ENCODE results near the gene INAFM2. TPM values are rescaled to one million over a fixed set of nuclear protein-coding genes. Genes with fewer than 3 reads are reported as not detected.

Gene INAFM2
- total and polyA plus RNA-seq, 11 donors = 27.9 to 92.7 (median 36.1) TPM

Other genes starting within 250 kb of the INAFM2 start
- gene BMF, start 214.8 kb upstream of the INAFM2 start, total RNA-seq = 10 to 100 TPM in 2 of 9 donors, 1 to 10 TPM in 7; 1.2 to 12.9 (median 3.5) TPM
- gene BMF, start 214.8 kb upstream of the INAFM2 start, polyA plus RNA-seq = 1 to 10 TPM; 2.5 to 2.9 TPM
- 1 to 10 TPM in 4 of 9 donors, under 1 TPM in 4, not detected in 1; 0.46 to 6.4 (median 1.2) TPM for gene BUB1B, start 162.6 kb upstream of the INAFM2 start, total RNA-seq
- under 1 TPM; 0.11 to 0.14 TPM for gene BUB1B, start 162.6 kb upstream of the INAFM2 start, polyA plus RNA-seq
- 10 to 100 TPM in 2 of 9 donors, 1 to 10 TPM in 7; 5.0 to 17.4 (median 8.0) TPM for gene PAK6, start 84.6 kb upstream of the INAFM2 start, total RNA-seq
- gene PAK6, start 84.6 kb upstream of the INAFM2 start, polyA plus RNA-seq = 1 to 10 TPM in 1 of 2 donors, under 1 TPM in 1; 0.93 to 3.8 TPM
- under 1 TPM in 5 of 9 donors, not detected in 4; 0.27 to 0.57 (median 0.45) TPM for gene ANKRD63, start 40.6 kb upstream of the INAFM2 start, total RNA-seq
- not detected for gene ANKRD63, start 40.6 kb upstream of the INAFM2 start, polyA plus RNA-seq
- 10 to 100 TPM in 2 of 9 donors, 1 to 10 TPM in 7; 1.6 to 46.2 (median 4.8) TPM for gene PLCB2, start 15.8 kb upstream of the INAFM2 start, total RNA-seq
- 1 to 10 TPM; 3.5 to 7.7 TPM for gene PLCB2, start 15.8 kb upstream of the INAFM2 start, polyA plus RNA-seq
- 100 to 1,000 TPM in 7 of 9 donors, 10 to 100 TPM in 2; 54.1 to 165 (median 119) TPM for gene CCDC9B, start 17.2 kb downstream of the INAFM2 start, total RNA-seq
- 100 to 1,000 TPM in 1 of 2 donors, 10 to 100 TPM in 1; 38.0 to 121 TPM for gene CCDC9B, start 17.2 kb downstream of the INAFM2 start, polyA plus RNA-seq
- gene PHGR1, start 27.3 kb downstream of the INAFM2 start, total RNA-seq = not detected
- 1 to 10 TPM in 1 of 2 donors, under 1 TPM in 1; 0.71 to 1.4 TPM for gene PHGR1, start 27.3 kb downstream of the INAFM2 start, polyA plus RNA-seq
- gene DISP2, start 34.5 kb downstream of the INAFM2 start, total RNA-seq = 1 to 10 TPM in 2 of 9 donors, under 1 TPM in 7; 0.13 to 1.1 (median 0.40) TPM
- gene DISP2, start 34.5 kb downstream of the INAFM2 start, polyA plus RNA-seq = 1 to 10 TPM in 1 of 2 donors, under 1 TPM in 1; 0.10 to 1.8 TPM
- gene KNSTRN, start 59.0 kb downstream of the INAFM2 start, total RNA-seq = 10 to 100 TPM in 4 of 9 donors, 1 to 10 TPM in 5; 8.9 to 20.1 (median 9.9) TPM
- 10 to 100 TPM in 1 of 2 donors, 1 to 10 TPM in 1; 8.0 to 16.7 TPM for gene KNSTRN, start 59.0 kb downstream of the INAFM2 start, polyA plus RNA-seq
- gene IVD, start 82.1 kb downstream of the INAFM2 start, total RNA-seq = 100 to 1,000 TPM in 4 of 9 donors, 10 to 100 TPM in 5; 72.1 to 130 (median 99.8) TPM
- 10 to 100 TPM; 52.9 to 56.2 TPM for gene IVD, start 82.1 kb downstream of the INAFM2 start, polyA plus RNA-seq
- 10 to 100 TPM; 12.8 to 28.4 (median 16.1) TPM for gene BAHD1, start 117.3 kb downstream of the INAFM2 start, total RNA-seq
- gene BAHD1, start 117.3 kb downstream of the INAFM2 start, polyA plus RNA-seq = 10 to 100 TPM in 1 of 2 donors, 1 to 10 TPM in 1; 7.8 to 17.3 TPM
- gene CHST14, start 147.3 kb downstream of the INAFM2 start, total RNA-seq = 10 to 100 TPM in 3 of 9 donors, 1 to 10 TPM in 6; 6.4 to 10.8 (median 8.6) TPM
- 1 to 10 TPM; 6.0 to 6.2 TPM for gene CHST14, start 147.3 kb downstream of the INAFM2 start, polyA plus RNA-seq
- 10 to 100 TPM; 13.0 to 38.2 (median 23.6) TPM for gene CCDC32, start 241.3 kb downstream of the INAFM2 start, total RNA-seq
- gene CCDC32, start 241.3 kb downstream of the INAFM2 start, polyA plus RNA-seq = 10 to 100 TPM; 28.2 to 34.8 TPM
- 10 to 100 TPM in 2 of 9 donors, 1 to 10 TPM in 7; 5.8 to 11.0 (median 9.0) TPM for gene RPUSD2, start 245.6 kb downstream of the INAFM2 start, total RNA-seq
- gene RPUSD2, start 245.6 kb downstream of the INAFM2 start, polyA plus RNA-seq = 1 to 10 TPM; 8.5 to 9.0 TPM

All from heart left ventricle (tissue), 11 donors.